ENCODE measurements around the gene CHCHD5.

The CHCHD5 gene

DNA sequence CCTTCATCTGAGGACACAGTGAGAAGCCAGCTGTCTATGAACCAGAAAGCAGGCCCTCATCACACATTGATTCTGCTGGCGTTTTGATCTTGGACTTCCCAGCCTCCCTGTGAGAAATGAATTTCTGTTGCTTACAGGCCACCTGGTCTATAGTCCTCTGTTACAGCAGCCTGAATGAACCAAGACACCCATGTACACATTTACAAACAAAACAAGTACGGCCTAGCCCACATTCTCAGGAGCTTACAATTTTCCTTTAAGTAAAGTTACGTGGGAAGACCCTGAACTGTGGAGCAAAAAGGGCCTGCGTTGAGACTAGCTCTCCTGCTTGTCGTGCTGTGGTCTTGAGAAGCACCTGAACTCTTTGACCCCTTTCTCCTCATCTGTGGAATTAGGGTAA lies 49.3 kb downstream of the CHCHD5 start:
- H3K27ac ChIP-seq: no peak overlapping the region
- TF ChIP-seq, protein P1, sequence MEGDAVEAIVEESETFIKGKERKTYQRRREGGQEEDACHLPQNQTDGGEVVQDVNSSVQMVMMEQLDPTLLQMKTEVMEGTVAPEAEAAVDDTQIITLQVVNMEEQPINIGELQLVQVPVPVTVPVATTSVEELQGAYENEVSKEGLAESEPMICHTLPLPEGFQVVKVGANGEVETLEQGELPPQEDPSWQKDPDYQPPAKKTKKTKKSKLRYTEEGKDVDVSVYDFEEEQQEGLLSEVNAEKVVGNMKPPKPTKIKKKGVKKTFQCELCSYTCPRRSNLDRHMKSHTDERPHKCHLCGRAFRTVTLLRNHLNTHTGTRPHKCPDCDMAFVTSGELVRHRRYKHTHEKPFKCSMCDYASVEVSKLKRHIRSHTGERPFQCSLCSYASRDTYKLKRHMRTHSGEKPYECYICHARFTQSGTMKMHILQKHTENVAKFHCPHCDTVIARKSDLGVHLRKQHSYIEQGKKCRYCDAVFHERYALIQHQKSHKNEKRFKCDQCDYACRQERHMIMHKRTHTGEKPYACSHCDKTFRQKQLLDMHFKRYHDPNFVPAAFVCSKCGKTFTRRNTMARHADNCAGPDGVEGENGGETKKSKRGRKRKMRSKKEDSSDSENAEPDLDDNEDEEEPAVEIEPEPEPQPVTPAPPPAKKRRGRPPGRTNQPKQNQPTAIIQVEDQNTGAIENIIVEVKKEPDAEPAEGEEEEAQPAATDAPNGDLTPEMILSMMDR (conservative IDR thresholded peaks at IDR 0.05; ENCODE audit: low read depth): no peak
- ChIA-PET CTCF (interaction anchor here (0.7 kb wide), 1 partner anchor 256 kb away, joined by 4 read pairs; no protein-coding TSS in a partner anchor), POLR2A (ENCODE audit: low non-redundant PET) (no interaction called here)
- DNase-seq (ENCODE audit: low spot score): no peak

DNA sequence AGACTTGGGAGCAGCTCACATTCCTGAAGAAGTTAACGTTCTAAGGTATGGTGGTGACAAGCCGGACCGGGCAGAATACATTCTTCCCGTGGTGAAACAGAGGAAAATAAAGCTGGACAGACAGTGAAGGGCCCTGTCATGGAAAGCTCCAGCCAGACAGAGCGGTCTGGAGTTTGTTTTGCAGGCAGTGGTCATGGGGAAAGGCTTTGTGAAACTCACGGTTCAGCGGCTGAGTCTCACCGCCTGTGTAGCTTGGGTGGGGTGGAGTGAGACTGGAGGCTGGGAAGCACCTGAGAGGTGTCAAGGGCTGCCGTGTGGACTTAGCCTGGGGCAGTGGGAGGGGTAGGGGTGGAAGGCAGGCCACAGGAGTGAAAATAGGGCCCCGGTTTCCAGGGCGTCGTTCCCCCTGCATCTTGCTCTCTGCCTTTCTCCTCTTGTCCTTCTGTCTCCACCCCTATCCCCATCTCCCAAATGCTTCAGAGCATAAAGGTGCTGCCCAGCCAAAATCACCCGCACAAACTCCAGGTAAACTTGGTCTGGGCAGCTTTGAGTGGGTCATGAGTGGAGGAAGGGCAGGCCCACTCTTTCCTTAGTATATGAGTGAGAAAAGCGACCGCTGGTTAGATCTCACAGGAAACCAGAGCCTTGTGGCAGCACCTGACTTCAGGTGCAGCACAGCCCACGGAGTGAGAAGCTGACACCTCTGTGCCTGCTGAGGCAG lies 49.9 kb downstream of the CHCHD5 start:
- CTCF ChIA-PET: interaction anchor here (0.7 kb wide), 1 partner anchor 255 kb away, joined by 4 read pairs; no protein-coding TSS in a partner anchor
- TF ChIP-seq, protein P1 (conservative IDR thresholded peaks at IDR 0.05; ENCODE audit: low read depth): no peak
- peak overlapping the region; percentile 8 for H3K27ac ChIP-seq
- no peak for DNase-seq (ENCODE audit: low spot score)
- POLR2A ChIA-PET (ENCODE audit: low non-redundant PET): no interaction called here

DNA sequence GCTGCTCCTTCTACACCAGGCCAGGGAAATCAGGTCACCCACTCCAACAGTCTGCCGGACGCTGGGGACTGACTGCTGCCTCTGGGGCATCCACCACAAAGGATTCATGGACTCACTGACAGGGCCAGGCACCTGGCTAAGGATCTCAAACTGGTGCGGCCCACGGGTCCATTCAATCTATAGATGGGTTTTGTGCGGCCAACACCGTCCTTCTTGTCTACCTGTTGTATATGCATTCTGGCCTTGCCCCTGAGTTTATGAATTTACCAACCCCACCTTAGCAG lies 50.4 kb downstream of the CHCHD5 start:
- H3K27ac ChIP-seq: peak overlapping the region; percentile 8
- ChIA-PET CTCF (no interaction called here), POLR2A (ENCODE audit: low non-redundant PET) (no interaction called here)
- TF ChIP-seq, protein P1 (conservative IDR thresholded peaks at IDR 0.05; ENCODE audit: low read depth): no peak
- no peak for DNase-seq (ENCODE audit: low spot score)

DNA sequence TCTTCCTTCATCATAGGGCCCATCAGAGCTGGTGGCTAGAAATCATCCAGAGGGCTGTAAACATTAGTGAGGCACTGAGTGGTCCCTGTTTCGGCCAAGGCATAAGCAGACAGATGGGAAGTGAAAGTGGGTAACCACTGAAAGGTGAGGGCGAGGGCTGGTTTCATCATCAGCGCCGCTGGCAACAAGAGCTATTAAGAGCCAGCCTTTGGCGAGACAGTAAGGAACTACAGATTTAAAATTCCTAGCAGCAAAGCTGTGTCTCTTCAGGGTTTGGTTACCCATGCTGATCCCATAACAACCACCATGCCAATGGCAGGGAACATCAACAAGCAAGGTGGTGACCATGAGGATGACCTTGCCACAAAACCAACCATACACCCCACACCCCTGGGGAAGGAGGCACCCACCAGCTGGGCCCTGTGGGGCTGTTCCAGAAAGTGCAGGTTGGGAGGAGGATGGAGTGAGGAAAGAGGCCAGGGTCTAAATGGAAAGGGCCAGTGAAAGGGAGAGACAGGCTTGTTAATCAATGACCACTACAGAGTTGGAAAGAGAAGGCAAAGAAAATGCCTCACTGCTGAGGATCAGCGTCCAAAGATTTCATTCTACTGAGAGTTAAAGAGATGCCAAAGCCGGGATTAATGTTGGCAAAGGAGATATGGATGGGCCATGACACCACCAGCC lies 52.3 kb downstream of the CHCHD5 start:
- CTCF ChIA-PET: no interaction called here

DNA sequence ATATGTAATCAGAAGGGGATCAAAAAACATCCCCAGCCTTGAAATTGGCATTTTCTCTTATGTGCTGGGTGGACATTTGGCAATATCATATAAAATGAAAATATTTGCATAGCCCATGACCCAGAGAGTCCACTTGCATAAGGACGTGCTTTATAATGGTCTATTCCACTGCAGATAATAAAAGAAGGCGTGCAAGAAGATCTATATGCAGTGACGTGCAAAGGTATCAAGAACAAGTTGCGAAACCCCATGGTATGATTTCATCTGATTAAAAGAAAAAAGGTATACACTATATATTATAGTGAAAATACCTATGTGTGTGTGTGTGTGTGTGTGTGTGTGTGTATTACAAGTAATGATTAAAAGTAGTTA lies 52.9 kb downstream of the CHCHD5 start:
- TF ChIP-seq, protein P1 (conservative IDR thresholded peaks at IDR 0.05; ENCODE audit: low read depth): no peak
- no peak overlapping the region for H3K27ac ChIP-seq
- POLR2A ChIA-PET (ENCODE audit: low non-redundant PET): no interaction called here
- CTCF ChIA-PET: no interaction called here
- DNase-seq (ENCODE audit: low spot score): no peak

More for the DNA sequence above, 52.3 kb downstream of the CHCHD5 start:
- no peak for DNase-seq (ENCODE audit: low spot score)
- TF ChIP-seq, protein P1 (conservative IDR thresholded peaks at IDR 0.05; ENCODE audit: low read depth): no peak
- peak overlapping the region; percentile 1; the same call in 1 of the 2 replicates for H3K27ac ChIP-seq
- POLR2A ChIA-PET (ENCODE audit: low non-redundant PET): no interaction called here
